ENCODE measurements around the gene CD24.
A peak's percentile ranks its signal among the peaks of the same experiment; 100 is the strongest.
"Not testable (repeated sequence)": the region's sequence is repeated elsewhere in the genome, so short reads cannot be mapped to it uniquely, and the experiment has no call there.

The CD24 gene, protein sequence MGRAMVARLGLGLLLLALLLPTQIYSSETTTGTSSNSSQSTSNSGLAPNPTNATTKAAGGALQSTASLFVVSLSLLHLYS

DNA sequence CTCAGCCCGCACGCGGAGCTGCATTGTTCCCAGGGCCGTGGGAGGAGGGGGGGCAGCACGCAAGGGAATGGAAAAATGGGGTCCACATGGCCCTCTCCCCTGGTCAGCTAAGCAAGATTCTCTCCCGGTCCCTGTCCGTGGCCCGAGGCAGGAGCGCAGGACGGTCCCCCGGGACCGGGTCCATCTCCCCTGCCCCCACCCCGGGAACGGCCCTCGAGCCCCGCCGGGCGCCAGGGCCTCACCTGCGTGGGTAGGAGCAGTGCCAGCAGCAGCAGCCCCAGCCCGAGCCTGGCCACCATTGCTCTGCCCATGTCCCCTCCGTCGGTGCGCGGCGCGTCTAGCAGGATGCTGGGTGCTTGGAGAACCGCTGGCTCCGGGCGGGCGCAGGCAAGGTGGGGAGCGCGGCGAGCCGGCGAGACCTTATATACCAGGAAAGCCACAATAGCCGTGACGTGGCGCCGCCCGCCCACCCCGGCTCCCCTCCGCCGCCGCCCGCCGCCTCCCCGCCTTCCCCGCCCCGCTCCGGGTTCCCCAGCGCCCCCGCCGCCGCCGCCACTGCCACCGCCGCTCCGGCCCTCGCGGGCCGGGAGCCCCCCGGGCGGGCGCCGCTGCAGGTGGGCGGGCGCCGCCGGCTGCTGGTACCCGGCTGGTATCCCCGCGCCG, at the start of gene CD24:
CD24 (minus strand) TSS at position 394 of the 663 bp plus-strand sequence; CDS start at position 311, 83 bp downstream.
- DNase-seq (ENCODE audit: low read depth in 2 of 2), result no peak

DNA sequence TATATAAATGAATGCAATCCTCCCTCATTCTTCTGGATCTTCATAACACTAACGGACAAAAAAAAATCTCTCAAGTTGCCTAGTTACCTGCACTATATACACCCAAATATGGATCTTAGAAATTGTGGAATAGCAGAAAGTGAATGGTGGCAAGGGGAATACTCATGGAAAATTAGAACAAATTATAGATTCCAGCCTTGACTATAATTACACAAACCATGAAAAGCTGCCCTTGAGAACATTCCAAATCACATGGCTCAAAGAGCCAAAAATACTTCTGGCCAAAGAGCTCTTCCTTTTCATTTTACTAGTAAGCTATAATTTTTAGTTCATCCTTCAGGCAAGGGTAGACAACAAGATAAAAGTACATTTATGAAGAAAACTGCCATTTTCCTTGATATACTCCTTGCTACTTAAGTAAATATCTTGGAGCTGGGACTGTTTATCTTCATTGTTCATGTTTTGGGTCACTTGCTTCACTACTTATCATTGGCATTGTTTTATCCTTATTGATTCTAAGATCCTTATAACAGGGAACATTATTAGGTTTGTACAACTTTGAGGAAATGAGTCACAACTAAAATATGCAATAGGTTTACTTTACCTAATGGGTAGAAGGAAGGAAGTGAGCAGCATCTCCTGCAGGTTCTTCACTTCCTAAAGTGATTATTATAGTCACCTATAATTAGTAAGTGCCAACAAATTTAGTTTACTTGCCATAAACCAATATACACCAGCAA, 47.1 kb upstream of the CD24 start:
- no peak for DNase-seq (ENCODE audit: low read depth in 2 of 2)

DNA sequence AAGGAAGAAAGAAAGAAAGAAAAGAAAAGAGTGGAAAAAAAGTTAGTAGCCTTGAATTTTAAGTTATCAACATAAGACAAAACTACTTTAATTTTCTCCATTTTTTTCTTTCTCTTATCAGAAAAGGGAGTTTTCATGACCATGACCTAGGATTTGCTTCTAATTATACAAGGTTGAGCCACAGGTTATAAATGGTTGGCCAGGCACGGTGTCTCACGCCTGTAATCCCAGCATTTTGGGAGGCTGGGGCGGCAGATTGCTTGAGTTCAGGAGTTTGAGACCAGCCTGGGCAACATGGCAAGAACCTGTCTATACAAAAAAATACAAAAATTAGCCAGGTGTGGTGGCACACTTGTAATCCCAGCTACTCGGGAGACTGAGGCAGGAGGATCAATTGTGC, 45.7 kb upstream of the CD24 start:
- DNase-seq (ENCODE audit: low read depth in 2 of 2), result no peak

DNA sequence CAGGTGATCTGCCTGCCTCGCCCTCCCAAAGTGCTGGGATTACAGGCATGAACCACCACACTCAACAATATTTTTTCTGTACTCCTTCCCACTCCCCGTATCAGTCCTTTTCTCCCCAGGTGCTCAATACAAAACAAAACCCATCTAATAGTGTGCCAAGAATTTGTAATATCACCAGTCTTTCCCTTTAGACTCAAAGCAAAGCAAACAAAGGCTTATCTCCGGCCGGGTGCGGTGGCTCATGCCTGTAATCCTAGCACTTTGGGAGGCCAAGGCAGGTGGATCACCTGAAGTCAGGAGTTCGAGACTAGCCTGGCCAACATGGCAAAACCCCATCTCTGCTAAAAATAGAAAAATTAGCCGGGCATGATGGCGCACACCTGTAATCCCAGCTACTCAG, 45.1 kb upstream of the CD24 start:
- DNase-seq (ENCODE audit: low read depth in 2 of 2), result not testable (repeated sequence)

DNA sequence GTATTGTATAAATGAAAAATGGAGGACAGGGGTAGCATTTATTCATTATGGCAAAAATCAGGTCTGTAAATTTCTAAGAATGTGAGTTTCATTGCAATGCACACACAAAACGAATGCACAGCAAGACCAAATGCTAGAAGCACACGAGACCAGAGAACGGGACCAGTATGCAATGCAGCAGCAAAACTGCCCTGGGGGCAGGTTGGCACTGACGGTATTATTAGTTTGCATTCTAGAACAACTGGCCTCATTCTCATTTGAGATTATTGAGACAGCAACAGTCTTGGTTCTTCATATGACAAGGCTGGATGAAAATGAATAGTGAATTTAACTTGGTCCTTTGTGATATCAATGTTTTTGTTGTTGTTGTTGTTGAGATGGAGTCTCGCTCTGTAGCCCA, 44.5 kb upstream of the CD24 start:
- DNase-seq (ENCODE audit: low read depth in 2 of 2), result no peak

DNA sequence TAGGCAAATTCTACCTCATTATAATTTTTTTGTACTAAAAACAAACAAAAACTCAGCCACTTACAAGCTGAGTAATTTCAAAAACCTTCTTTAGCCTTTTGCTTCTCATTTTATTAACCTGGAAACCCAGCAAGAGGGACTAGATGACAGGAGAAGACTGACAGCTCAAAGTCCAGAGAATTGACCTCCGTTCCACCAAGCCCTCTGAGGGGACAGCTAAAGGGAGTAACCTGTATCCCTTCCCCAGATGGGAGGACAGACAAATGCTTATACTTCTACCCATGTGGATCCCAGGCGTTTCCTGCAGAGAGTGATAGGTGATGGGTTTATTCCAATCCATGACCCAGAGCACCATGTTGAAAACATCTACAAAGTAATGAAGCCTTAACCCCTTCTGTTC, 35.0 kb upstream of the CD24 start:
- DNase-seq (ENCODE audit: low read depth in 2 of 2), result no peak

DNA sequence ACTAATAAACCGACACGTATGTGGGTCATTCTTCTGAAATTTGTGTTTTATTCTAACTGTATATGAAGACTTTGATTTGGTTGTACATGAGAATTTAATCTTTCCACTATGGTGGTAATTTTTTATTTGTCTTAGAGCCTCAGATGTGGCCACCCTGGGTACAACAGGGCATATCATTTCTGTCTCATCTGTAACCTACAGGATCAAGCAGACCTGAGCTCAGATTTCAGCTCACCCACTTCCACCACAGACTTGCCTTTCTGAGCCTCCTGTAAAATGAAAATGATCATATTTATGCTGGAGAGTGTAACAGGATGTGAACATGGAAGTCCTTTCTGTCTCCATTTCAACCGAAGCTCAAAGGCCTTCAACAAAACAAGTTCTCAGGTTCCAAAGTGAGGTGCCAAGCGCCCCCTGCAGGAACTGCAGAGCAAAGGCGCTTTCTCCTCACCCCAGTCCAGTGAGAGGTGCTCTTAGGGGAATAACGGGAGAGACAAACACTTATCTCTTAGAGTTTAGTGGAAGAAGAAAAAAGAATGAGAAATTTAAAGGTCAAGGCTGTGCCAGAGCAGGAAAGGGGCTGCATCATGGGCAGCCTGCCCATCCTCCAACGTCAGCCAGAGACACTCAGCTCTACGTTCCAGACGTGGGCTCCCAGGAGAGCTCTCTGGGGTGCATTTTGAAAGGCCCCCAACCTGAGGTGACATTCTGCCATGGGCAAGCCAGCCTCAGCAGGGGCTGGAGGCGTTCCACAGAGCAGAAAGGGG, 23.0 kb upstream of the CD24 start:
- peak; percentile 25 to 45 for DNase-seq (ENCODE audit: low read depth in 2 of 2)

DNA sequence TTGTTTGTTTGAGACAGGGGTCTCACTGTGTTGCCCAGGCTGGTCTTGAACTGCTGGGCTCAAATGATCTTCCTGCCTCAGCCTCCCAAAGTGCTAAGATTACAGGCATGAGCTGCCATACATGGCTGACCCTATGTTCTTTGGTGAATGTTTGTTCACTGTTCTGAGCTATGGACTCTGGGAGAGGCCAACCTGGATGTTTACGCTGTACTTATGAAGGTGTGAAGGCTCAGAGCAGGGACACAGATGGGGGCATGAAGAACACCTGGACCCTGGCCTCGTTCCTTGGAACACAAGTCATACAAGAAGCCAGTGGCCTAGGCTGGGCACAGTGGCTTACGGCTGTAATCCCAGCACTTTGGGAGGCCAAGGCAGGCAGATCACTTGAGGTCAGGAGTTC, 21.1 kb upstream of the CD24 start:
- no peak for DNase-seq (ENCODE audit: low read depth in 2 of 2)

DNA sequence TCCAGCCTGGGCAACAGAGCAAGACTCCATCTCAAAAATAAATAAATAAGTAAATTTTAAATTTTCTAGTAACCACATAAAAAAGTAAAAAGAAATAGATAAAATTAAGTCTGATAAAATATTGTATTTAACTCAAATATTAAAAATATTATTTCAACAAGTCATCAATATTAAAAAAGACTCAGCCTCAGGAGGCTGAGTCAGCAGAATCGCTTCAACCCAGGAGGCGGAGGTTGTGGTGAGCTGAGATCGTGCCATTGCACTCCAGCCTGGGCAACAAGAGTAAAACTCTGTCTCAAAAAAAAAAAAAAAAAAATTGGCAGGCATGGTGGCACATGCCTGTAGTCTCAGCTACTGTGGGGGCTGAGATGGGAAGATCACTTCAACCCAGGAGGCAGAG, 15.2 kb upstream of the CD24 start:
- DNase-seq (ENCODE audit: low read depth in 2 of 2), result not testable (repeated sequence)

DNA sequence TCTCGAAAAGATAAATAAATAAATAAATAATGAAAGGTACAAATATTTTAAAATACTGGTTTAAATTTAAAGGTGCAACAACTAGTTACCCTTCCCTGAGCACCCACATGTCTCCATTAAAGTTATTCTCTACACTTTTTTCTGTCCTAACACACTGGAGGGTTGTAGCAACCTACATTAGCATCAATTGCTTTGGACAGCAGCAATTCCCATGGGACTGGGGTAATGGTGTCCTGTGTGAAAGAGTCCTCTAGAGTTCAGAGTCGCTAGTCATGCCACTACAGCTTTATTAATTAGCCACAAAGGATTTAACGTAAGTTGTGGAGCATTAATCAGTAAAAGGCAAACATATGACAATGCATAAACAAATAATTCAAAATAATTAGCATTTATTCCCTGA, 14.1 kb upstream of the CD24 start:
- no peak for DNase-seq (ENCODE audit: low read depth in 2 of 2)

DNA sequence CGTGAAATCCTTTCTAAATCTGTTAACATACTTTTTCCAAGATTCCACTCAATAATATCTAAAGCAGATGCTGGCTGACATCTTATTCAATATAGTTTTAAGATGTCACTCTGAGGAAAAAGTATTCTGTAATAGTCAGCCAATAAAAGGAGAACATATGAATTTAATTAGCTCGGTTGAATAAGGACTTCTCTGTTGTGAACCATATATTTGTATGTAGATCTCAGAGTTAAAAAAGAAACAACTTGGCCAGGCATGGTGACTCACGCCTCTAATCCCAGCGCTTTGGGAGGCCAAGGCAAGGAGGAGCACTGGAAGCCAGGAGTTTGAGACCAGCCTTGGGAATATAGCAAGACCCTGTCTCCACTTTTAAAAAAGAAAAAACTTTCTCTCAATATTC, 7.4 kb upstream of the CD24 start:
- no peak for DNase-seq (ENCODE audit: low read depth in 2 of 2)

DNA sequence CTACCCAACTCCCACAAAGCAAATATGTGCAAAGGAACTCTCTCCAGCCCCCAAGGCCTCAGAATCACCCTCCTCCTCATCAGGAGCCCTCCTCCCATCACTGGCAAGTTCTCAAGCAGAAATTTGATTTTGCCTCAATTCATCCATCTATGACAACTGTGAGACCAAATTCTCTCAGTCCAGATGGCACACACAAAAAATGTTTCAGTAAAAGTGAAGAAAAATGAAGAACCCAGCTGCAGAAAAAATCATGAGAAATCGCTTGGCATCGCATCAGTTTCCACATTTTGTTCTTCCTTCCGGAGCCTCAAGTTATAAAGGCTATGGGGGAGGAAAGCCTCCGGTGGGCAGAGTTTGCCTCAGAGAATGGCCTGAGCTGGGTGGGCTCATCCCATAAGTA, 6.4 kb upstream of the CD24 start:
- no peak for DNase-seq (ENCODE audit: low read depth in 2 of 2)

DNA sequence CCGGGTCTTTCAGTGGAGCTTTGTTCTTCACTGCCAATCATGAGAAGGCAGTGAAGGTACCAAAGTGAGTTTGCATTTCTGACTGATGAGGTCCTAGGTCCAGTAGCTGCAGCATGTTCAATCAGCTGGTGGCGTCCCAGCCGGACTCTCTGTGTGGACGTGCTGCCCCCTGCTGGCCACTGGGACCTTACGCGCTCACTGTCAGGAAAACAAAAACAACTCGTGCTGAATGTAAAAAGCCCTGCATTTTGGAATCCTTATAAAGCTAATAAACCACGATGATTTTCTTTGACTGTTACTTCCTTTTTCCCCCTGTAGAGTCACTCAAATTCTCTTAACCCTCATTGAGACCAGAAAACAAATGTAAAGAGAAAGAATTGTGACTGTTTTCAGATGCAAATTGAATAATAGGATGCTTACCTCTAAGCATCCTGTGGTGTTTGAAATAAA, 4.9 kb upstream of the CD24 start:
- DNase-seq (ENCODE audit: low read depth in 2 of 2), result peak; percentile 52 to 77

DNA sequence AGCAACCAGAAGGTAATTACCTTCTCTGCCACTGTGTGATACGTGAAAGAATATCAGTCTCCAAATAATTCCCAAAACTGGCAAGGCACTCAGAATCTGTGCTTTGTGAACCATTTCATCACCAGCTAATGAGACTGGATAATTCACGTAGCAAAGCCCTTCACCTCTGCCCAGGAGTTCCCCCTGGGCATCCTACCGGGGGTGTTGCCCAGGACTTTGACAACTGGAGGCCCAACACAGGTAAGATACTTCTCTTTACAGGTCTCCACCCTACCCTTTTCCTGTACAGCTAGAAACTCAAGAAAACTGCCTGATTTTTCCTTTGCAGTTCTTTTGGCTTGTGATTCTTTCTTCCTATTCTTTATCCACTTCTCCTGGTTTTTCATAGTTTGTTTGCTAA, 2.7 kb upstream of the CD24 start:
- no peak for DNase-seq (ENCODE audit: low read depth in 2 of 2)

DNA sequence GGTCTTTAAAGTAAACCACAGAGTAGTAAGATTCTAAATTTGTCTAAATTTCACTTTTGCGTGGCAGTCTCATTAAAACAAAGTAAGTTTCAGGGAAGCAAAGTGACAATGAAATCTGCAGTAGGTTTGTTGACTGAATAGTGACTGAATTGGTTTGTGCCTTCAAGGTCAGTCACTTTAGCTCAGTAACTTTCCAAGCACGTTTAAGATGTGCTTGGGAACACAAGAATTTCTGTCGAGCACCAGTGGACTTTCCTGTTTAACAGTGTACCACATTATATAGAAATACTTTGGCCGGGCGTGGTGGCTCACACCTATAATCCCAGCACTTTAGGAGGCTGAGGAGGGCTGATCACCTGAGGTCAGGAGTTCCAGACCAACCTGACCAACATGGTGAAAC, 1.7 kb upstream of the CD24 start:
- DNase-seq (ENCODE audit: low read depth in 2 of 2), result no peak

DNA sequence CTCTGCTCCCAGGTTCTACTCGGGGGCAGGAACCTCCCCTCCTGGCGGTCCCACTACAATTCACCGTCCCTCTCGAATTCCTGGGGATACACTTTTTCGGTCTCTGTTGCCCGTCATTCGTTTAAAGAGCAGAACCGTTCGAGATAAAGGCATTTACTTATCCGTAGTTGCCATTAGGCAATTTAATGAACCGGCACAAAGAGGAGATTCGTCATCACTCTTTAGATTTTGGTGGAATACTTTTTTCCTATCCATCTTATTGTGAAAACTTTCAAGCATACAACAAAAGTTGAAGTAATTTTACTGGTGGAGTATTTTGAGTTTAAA, 1.2 kb upstream of the CD24 start:
- DNase-seq (ENCODE audit: low read depth in 2 of 2), result no peak

DNA sequence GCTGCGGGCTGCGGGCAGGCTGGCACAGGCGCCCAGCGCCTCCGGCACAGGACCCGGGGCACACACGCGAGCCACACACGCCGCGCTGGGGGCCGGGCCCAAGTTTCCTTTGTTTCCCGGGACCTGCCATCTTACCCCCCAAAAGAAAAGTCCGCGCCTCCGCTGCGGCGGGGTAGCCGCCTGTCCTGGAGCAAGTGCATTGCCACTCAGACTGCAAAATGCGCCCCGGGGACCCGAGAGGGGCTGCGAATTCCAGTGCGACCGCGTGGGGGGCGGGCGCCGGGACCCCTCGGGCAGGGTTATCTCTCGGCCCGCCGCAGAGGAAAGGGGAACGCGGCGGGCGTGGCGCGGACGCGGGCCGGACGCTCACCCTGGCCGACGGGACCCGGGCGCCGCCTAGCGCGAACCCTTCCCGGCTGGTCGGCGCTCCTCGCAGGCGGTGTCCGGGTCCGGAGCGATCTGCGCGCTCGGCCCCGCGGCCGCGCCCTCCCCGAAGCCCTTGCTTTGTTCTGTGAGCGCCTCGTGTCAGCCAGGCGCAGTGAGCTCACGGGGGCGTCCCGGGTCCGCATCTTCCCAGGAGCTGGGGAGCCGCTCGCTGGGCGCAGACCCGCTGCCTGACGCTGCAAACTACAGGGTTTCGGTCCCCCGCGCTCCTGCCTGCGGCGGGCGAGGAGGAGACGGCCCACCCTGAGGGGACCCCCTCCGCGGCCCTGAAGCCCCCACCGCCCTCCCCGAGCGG, 639 bp upstream of the CD24 start:
- DNase-seq (ENCODE audit: low read depth in 2 of 2), result no peak

DNA sequence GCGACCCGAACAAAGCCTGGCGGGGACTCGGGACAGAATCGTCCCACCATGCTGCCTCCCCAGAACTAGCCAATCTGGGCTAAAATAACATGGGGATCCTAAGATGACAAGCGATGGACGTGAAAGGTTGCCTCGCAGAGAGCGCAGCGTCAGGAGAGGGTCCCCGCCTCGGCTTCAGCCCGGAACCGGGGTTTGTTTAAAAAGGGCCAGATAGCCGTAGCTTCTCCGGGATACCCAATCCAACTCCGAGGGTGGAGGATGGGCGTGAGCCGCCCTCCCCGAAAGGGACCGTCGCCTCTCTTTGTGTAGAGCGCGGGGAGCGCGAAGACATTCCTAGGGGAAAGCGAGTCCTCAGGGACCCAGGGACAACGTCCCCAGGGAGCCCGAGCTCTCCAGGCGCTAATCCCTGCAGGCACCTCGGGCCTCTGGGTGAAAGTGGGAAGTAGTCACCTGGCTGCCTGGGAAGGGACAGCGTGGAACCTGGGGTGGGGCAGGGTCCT, 643 bp downstream of the CD24 start:
- no peak for DNase-seq (ENCODE audit: low read depth in 2 of 2)

DNA sequence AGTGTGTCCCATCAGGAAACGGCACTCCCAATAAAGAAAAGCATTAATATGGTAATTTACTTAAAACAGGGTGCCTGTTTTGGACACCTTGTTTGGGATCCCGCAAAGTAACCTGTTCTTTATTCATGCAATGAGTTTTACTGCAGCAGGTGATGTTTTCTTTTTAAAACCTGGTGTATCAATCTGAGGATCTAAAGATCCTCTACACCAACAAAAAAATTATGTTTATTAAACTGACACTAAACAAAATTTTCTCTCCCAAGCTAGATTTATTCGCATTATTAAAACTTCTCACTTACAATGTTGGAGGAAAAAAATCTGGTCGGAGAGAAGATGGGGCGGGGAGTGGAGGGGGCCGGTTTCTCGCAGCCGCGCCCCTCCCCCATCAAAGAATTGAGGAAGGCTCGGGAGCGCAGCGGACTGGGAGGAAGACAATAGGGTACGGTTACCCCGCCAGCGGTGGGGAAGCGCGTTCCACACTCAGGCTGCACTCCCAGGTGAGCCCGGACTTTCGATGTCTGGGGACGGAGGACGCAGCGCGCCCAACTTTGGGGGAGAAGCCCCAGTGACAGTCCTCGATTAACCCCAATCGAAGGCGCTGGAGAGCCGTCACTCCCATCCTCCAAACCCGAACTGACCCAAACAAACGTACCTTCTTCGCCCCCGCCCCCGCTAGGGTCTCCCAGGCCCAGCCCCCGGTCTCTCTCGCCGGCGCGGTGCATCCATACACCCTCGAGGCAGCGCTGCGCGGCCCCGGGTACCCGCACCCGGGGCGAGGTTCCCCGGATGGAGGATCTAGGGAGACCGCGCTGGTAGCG, 1.3 kb downstream of the CD24 start:
- no peak for DNase-seq (ENCODE audit: low read depth in 2 of 2)

DNA sequence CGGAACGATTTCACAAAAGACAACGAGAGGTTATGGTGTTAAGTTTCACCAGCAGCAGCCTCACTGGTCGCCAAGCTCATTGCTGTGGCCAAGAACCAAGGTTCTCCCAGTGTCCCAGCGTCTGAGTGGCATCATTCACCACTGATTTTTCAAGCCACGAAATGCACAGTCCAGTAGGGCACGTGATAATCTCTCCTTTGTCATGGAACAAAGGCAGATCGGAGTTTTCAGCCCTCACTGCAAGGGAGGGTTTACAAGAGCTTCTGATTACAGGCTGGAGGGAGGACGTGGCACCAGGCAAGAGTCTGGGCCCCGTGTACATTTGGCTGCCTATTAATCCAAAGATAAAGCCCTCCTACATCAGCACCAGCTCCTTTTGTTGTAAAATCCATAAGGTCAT, 2.0 kb downstream of the CD24 start:
- no peak for DNase-seq (ENCODE audit: low read depth in 2 of 2)

DNA sequence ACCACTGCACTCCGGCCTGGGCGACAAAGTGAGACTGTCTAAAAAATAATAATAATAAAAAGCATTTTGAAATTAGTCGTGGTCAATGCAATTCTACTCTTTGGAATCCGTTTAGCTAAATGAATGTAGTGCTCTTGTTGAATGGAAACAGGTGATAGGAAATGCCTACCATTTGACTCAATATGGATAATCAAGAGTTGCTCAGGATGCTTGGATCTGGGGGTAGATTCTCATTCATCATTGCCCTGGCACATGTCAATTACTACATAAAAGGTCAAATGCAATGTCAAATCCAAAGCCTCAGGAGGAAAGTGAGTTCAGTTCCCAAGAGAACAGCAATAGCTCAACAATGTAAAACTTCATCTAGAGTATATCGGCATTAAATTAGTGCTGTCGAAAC, 3.8 kb downstream of the CD24 start:
- DNase-seq (ENCODE audit: low read depth in 2 of 2), result not testable (repeated sequence)
